ENCODE measurements around the gene HOXC5.

HOXC5 gene

DNA sequence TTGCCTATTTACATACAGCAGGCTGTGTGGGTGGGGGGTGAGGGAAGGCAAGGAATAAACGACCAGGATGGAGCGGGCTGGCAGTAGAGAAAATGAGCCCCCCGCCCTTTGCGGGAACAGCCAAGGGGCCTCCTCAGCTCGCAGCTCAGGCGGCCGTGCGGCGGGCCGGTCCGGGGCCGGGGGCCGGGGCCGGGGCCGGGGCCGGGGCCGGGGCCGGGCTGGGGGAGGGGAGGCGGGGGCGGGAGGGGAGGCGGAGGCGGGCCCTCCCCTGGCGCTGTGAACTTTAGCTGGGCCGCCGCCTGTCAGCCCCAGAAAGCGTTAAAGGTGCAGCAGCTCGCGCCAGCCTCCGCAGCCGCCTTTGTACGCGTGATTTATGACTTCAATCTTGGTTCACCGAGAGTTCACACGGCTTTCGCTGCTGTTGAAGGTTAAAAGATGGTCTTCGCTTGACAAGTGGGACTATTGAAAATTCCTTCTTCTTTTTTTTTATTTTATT is 49.6 kb downstream of the HOXC5 start:
- no peak overlapping the region for H3K4me3 ChIP-seq (ENCODE audit: control insufficient read depth, low read depth, low read length)
- TF ChIP-seq, protein P1, sequence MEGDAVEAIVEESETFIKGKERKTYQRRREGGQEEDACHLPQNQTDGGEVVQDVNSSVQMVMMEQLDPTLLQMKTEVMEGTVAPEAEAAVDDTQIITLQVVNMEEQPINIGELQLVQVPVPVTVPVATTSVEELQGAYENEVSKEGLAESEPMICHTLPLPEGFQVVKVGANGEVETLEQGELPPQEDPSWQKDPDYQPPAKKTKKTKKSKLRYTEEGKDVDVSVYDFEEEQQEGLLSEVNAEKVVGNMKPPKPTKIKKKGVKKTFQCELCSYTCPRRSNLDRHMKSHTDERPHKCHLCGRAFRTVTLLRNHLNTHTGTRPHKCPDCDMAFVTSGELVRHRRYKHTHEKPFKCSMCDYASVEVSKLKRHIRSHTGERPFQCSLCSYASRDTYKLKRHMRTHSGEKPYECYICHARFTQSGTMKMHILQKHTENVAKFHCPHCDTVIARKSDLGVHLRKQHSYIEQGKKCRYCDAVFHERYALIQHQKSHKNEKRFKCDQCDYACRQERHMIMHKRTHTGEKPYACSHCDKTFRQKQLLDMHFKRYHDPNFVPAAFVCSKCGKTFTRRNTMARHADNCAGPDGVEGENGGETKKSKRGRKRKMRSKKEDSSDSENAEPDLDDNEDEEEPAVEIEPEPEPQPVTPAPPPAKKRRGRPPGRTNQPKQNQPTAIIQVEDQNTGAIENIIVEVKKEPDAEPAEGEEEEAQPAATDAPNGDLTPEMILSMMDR (IDR thresholded peaks at IDR 0.05; ENCODE audit: control insufficient read depth, insufficient read depth, low read depth, low read length, missing control alignments): no peak
- DNase-seq (ENCODE audit: low read depth): no peak
